HepG2 (cell line): ENCODE results near the gene LRRC8E. TPM values are rescaled to one million over a fixed set of nuclear protein-coding genes. Genes with fewer than 3 reads are reported as not detected.
A peak's percentile ranks its signal among the peaks of the same experiment; 100 is the strongest.
"Not testable (repeated sequence)": the region's sequence is repeated elsewhere in the genome, so short reads cannot be mapped to it uniquely, and the experiment has no call there.

Experiments
- ATAC-seq: fragments of 200-7000 bp; cut with Tn5 transposase; 3 replicates; pipeline ENCODE4 v1.9.1; 2020; ENCODE audit warnings: mild to moderate bottlenecking, moderate library complexity
- BruUV-seq: library from RNA; stranded (reverse); fragments of 400-500 nt; replicated peaks from 2 replicates; lab custom pipeline; 2021; lab: Mats Ljungman, UMichigan
- CTCF ChIA-PET: fragments of 300-600 bp; formaldehyde crosslinking; extraction: SDS; loops from one replicate; lab custom pipeline; 2021; ENCODE audit warnings: low total read pairs, inconsistent platforms, low intra/inter-chr PET ratio; lab: Yijun Ruan, JAX
- POLR2A ChIA-PET: fragments of 350-600 bp; sonication (Branson Sonifier 250); formaldehyde crosslinking; loops from one replicate; lab custom pipeline; 2020; ENCODE audit warnings: antibody characterized with exemption, inconsistent platforms; lab: Yijun Ruan, JAX
- DNase-seq: peaks from one replicate; pipeline ENCODE4 v3.0.0-alpha.2; 2015; ENCODE audit warnings: low spot score
- FAIRE-seq: peaks from 3 replicates; lab custom pipeline; 2011; peaks lifted over from hg19 to GRCh38; lab: Jason Lieb, UNC
- H2AFZ ChIP-seq: one replicate; pipeline ENCODE4 v1.6.1; 2011; ENCODE audit warnings: low read length, inconsistent platforms
- H3K27ac ChIP-seq: fragments of 300-600 bp; 3 replicates; pipeline ENCODE4 v1.8.0; 2011; ENCODE audit warnings: mixed run types, mild to moderate bottlenecking, mixed read lengths, low read length, inconsistent platforms; ENCODE audit not compliant: insufficient read depth; ENCODE audit errors: extremely low read length
- H3K27me3 ChIP-seq, 2 experiments: fragments of 200-600 bp in 1 of 2; 2 replicates in 1 of 2; 3 replicates in 1 of 2; pipeline versions ENCODE4 v1.6.0 to v1.8.0; 2011; ENCODE audit warnings: low read length in 2 of 2, mild to moderate bottlenecking in 2 of 2, moderate library complexity in 2 of 2, inconsistent platforms in 1 of 2; ENCODE audit not compliant: insufficient read depth in 2 of 2, control insufficient read depth in 1 of 2
- H3K36me3 ChIP-seq, 2 experiments: fragments of 200-600 bp in 1 of 2; replicated peaks in 1 of 2; 2 replicates in 1 of 2; 3 replicates in 1 of 2; pipeline versions ENCODE4 v1.5.1 to v1.8.0; 2011; ENCODE audit warnings: low read length in 2 of 2, inconsistent platforms in 1 of 2; ENCODE audit not compliant: insufficient read depth in 2 of 2, control insufficient read depth in 1 of 2
- H3K4me1 ChIP-seq: 2 replicates; pipeline ENCODE4 v1.5.1; 2012; ENCODE audit warnings: low read length, inconsistent platforms; ENCODE audit not compliant: insufficient read depth
- H3K4me2 ChIP-seq: 2 replicates; pipeline ENCODE4 v1.6.0; 2011; ENCODE audit warnings: low read depth, low read length, inconsistent platforms
- H3K4me3 ChIP-seq, 3 experiments: fragments of 200-600 bp in 1 of 3; sonication (generic), shearing (Covaris generic) in 1 of 3; replicated peaks in 1 of 3; 2 replicates each; pipeline ENCODE4 v1.5.1; 2011 to 2016; ENCODE audit warnings: low read length in 3 of 3, inconsistent platforms in 2 of 3, low read depth in 2 of 3, mild to moderate bottlenecking in 2 of 3, control low read depth in 1 of 3, mixed read lengths in 1 of 3; ENCODE audit not compliant: insufficient read depth in 1 of 3
- H3K79me2 ChIP-seq: one replicate; pipeline ENCODE4 v1.6.1; 2011; ENCODE audit warnings: low read length, inconsistent platforms; ENCODE audit not compliant: insufficient read depth
- H3K9ac ChIP-seq: 2 replicates; pipeline ENCODE4 v1.6.0; 2011; ENCODE audit warnings: mild to moderate bottlenecking, low read depth, low read length, inconsistent platforms; ENCODE audit not compliant: insufficient read depth
- H3K9me3 ChIP-seq: 2 replicates; pipeline ENCODE4 v1.5.1; 2012; ENCODE audit warnings: mild to moderate bottlenecking, low read length
- H4K20me1 ChIP-seq: 2 replicates; pipeline ENCODE4 v1.6.0; 2011; ENCODE audit warnings: inconsistent platforms, mild to moderate bottlenecking, low read length, moderate library complexity; ENCODE audit not compliant: insufficient read depth
- FOSL2 ChIP-seq: sonication (generic); formaldehyde crosslinking; IDR thresholded peaks from 2 replicates; pipeline ENCODE4 v1.4.0; 2020; ENCODE audit warnings: missing genetic modification reagents
- JUNB ChIP-seq: sonication (generic); formaldehyde crosslinking; IDR thresholded peaks from 2 replicates; pipeline ENCODE4 v1.8.0; 2022; ENCODE audit warnings: missing genetic modification reagents, mild to moderate bottlenecking, borderline replicate concordance
- ZMYM3 ChIP-seq: sonication (generic); formaldehyde crosslinking; IDR thresholded peaks from 2 replicates; pipeline ENCODE4 v1.5.1; 2020; ENCODE audit warnings: mild to moderate bottlenecking, missing genetic modification reagents
- ZNF121 ChIP-seq: sonication (generic); formaldehyde crosslinking; IDR thresholded peaks from 2 replicates; pipeline ENCODE4 v1.5.0; 2020; ENCODE audit warnings: mild to moderate bottlenecking, missing genetic modification reagents
- ZNF460 ChIP-seq: sonication (generic); formaldehyde crosslinking; IDR thresholded peaks from 2 replicates; pipeline ENCODE4 v1.5.1; 2020; ENCODE audit warnings: missing genetic modification reagents, mild to moderate bottlenecking, borderline replicate concordance
- ZNF768 ChIP-seq: sonication (generic); formaldehyde crosslinking; IDR thresholded peaks from 2 replicates; pipeline ENCODE4 v1.4.0; 2020; ENCODE audit warnings: missing genetic modification reagents
- WGBS: methylation state at CpG from one replicate; pipeline ENCODE4 v1.1.6; 2017; ENCODE audit warnings: low lambda C conversion rate; 5-methylcytosine and 5-hydroxymethylcytosine counted together
- in situ Hi-C: cut with HindIII; loops from 2 replicates; pipeline ENCODE4 v1.10.0; 2017; ENCODE audit warnings: low pct_unique_long_range_greater_than_20kb; ENCODE audit not compliant: extremely low pct_ligation_motif_present
- intact Hi-C: fragments of 100-400 bp; cut with micrococcal nuclease; formaldehyde crosslinking; loops from one replicate; pipeline ENCODE4 v1.10.0; 2022; ENCODE audit not compliant: unreplicated experiment
- polyA plus RNA-seq, 8 experiments: library from polyadenylated mRNA; depleted of rRNA in 3 of 8; stranded (reverse) in 7 of 8; unstranded in 1 of 8; fragments of >200 nt; fragmentation: Illumina TruSeq in 4 of 8; extraction: Trizol in 4 of 8; gene quantifications; 2 replicates each; pipeline versions ENCODE4 v1.2.1 to v1.2.3, GENCODE V29; 2011 to 2016; ENCODE audit warnings: low read depth in 4 of 8, missing spikeins in 1 of 8, mixed read lengths in 1 of 8; ENCODE audit not compliant: insufficient read depth in 1 of 8
- total RNA-seq, 5 experiments: library from RNA; depleted of rRNA; stranded (reverse); fragments of >200 nt; fragmentation: Illumina TruSeq; extraction: Trizol; gene quantifications; 2 replicates each; pipeline ENCODE4 v1.2.3, GENCODE V29; 2016; ENCODE audit warnings: low read depth in 1 of 5
- TF ChIP-seq, protein P1 (sequence below): sonication (generic); formaldehyde crosslinking; IDR thresholded peaks from 2 replicates; pipeline ENCODE4 v1.5.0; 2020; ENCODE audit warnings: mild to moderate bottlenecking, missing genetic modification reagents
- TF ChIP-seq, protein P2 (sequence below): sonication (generic); formaldehyde crosslinking; IDR thresholded peaks from 2 replicates; pipeline ENCODE4 v1.4.0; 2020; ENCODE audit warnings: missing genetic modification reagents, mild to moderate bottlenecking, borderline replicate concordance
- TF ChIP-seq, protein P3 (sequence below): sonication (generic); formaldehyde crosslinking; IDR thresholded peaks from 2 replicates; pipeline ENCODE4 v1.4.0; 2020; ENCODE audit warnings: missing genetic modification reagents

Gene LRRC8E
- total and polyA plus RNA-seq, 2 of the 13 experiments (the other 11 are each of a cell fraction or from before 2014, with no cell fraction given), result 8.0 to 10.3 TPM

DNA sequence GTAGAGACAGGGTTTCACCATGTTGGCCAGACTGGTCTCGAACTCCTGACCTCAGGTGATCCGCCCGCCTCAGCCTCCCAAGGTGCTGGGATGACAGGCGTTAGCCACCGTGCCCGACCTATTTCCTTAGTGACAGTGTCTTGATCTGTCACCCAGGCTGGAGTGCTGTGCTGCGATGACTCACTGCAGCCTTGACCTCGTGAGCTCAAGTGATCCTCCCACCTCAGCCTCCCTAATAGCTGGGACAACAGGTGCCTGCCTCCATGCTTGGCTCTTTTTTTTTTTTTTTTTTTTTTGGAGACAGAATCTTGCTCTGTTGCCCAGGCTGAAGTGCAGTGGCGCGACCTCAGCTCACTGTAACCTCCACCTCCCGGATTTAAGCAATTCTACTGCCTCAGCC lies 41.7 kb downstream of the LRRC8E start:
- FAIRE-seq, intact Hi-C loops, CTCF ChIA-PET, H3K27me3 ChIP-seq, H3K79me2 ChIP-seq, in situ Hi-C loops, H3K9ac ChIP-seq, DNase-seq, H3K27ac ChIP-seq, H3K4me2 ChIP-seq, H4K20me1 ChIP-seq, H3K4me3 ChIP-seq, H3K4me1 ChIP-seq, BruUV-seq, H3K9me3 ChIP-seq, ATAC-seq, H2AFZ ChIP-seq: not testable (repeated sequence)
- POLR2A ChIA-PET, result interaction anchor here (1.1 to 5.2 kb wide), 4 partner anchors 10 to 61 kb away, joined by 3 to 57 read pairs (median 20); partner anchors contain the start of genes MAP2K7, SNAPC2 and TIMM44
- 85% methylated on average over 7 of the region's 11 CpGs for WGBS
- peaks cover 30 to 47% of the 10 kb centered on the region in 2 experiments; a peak in 4 of 5 replicates for H3K36me3 ChIP-seq
- TF ChIP-seq, protein P1, sequence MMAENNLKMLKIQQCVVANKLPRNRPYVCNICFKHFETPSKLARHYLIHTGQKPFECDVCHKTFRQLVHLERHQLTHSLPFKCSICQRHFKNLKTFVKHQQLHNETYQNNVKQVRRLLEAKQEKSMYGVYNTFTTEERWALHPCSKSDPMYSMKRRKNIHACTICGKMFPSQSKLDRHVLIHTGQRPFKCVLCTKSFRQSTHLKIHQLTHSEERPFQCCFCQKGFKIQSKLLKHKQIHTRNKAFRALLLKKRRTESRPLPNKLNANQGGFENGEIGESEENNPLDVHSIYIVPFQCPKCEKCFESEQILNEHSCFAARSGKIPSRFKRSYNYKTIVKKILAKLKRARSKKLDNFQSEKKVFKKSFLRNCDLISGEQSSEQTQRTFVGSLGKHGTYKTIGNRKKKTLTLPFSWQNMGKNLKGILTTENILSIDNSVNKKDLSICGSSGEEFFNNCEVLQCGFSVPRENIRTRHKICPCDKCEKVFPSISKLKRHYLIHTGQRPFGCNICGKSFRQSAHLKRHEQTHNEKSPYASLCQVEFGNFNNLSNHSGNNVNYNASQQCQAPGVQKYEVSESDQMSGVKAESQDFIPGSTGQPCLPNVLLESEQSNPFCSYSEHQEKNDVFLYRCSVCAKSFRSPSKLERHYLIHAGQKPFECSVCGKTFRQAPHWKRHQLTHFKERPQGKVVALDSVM, result peak; percentile 91
- TF ChIP-seq JUNB (0 out of 2 replicates have a peak, but pooled peaks have one; percentile 40), FOSL2 (CRISPR knock-in tag) (peak; percentile 88), ZNF460 (CRISPR knock-in tag) (peak; percentile 77), ZNF121 (CRISPR knock-in tag) (peak; percentile 67), ZMYM3 (CRISPR knock-in tag) (0 out of 2 replicates have a peak, but pooled peaks have one; percentile 31), ZNF768 (CRISPR knock-in tag) (0 out of 2 replicates have a peak, but pooled peaks have one; percentile 12)
- TF ChIP-seq, protein P2, sequence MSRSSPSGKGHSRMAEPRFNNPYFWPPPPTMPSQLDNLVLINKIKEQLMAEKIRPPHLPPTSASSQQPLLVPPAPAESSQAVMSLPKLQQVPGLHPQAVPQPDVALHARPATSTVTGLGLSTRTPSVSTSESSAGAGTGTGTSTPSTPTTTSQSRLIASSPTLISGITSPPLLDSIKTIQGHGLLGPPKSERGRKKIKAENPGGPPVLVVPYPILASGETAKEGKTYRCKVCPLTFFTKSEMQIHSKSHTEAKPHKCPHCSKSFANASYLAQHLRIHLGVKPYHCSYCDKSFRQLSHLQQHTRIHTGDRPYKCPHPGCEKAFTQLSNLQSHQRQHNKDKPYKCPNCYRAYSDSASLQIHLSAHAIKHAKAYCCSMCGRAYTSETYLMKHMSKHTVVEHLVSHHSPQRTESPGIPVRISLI (CRISPR knock-in tag), result 0 out of 2 replicates have a peak, but pooled peaks have one; percentile 30
- TF ChIP-seq, protein P3, sequence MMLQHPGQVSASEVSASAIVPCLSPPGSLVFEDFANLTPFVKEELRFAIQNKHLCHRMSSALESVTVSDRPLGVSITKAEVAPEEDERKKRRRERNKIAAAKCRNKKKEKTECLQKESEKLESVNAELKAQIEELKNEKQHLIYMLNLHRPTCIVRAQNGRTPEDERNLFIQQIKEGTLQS (CRISPR knock-in tag), result 0 out of 2 replicates have a peak, but pooled peaks have one; percentile 28
